Activated CD4-positive, alpha-beta T cell treated with anti-CD3 and anti-CD28 coated beads, Interleukin-10, Interleukin-2, amounts not matched to agents 100 ng/mL and 50 ng/mL, durations not matched to agents 16 hours and 8 hours (primary cell): ENCODE data around the gene MSRB2.

Experiments
- DNase-seq: peaks from one replicate; pipeline ENCODE4 v3.0.0-alpha.2; 2020

MSRB2 gene

DNA sequence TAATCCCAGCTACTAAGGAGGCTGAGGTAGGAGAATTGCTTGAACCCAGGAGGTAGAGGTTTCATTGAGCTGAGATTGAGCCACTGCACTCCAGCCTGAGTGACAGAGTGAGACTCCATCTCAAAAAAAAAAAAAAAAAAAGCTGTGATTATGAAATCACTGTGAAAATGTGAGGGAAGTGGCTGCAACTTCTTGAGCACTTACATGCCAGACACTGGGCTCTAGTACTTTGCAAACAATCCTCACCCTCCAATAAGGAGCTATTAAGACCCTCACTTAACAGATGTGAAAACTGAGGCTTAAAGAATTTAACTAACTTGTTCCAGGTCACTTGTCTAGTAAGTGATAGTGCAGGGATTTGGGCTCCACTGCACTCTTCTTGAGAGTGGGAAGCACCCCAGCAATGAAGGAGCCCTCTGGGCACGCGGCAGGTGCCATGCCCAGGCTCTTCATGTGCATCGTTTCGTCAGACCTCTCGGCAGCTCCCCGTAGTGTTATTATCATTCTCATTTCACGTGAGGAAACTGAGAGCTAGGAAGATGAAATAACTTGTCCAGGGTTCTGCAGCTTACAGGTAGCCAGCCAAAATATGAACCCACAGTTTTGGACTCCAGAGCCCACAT is 19.0 kb downstream of the MSRB2 start:
- no peak for DNase-seq

DNA sequence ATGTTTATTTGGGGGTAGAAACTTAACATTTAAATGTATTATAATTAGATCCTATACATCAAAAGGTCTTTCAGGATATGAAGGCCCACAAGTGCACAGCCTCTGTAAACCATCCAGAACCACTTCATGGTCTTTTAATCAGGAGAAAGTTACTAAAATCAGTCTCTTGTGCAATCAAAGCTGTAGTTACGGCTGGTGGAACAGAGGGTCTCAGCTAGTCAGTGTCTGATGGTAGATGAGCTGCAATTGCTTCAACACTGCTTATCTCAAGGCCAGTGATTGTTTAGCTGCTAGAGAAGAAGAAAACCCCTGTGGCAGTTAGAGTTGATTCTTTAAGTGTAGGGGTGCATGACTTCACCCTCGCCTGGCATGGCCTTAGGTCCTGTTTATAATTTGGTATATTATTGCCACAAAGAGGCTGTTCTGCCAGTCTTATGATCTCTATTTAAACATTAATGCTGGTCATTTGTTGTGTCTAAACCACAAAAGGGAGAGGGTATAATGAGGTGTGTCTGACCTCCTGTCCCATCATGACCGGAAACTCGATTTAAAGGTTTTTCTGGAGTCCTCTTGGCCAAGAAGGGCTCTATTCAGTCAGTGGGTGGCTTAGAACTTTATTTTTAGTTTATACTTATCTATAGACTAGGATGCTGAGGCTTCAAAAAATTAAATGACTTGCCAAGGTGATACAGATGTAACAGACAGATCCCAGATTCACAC is 21.3 kb downstream of the MSRB2 start:
- DNase-seq: no peak

DNA sequence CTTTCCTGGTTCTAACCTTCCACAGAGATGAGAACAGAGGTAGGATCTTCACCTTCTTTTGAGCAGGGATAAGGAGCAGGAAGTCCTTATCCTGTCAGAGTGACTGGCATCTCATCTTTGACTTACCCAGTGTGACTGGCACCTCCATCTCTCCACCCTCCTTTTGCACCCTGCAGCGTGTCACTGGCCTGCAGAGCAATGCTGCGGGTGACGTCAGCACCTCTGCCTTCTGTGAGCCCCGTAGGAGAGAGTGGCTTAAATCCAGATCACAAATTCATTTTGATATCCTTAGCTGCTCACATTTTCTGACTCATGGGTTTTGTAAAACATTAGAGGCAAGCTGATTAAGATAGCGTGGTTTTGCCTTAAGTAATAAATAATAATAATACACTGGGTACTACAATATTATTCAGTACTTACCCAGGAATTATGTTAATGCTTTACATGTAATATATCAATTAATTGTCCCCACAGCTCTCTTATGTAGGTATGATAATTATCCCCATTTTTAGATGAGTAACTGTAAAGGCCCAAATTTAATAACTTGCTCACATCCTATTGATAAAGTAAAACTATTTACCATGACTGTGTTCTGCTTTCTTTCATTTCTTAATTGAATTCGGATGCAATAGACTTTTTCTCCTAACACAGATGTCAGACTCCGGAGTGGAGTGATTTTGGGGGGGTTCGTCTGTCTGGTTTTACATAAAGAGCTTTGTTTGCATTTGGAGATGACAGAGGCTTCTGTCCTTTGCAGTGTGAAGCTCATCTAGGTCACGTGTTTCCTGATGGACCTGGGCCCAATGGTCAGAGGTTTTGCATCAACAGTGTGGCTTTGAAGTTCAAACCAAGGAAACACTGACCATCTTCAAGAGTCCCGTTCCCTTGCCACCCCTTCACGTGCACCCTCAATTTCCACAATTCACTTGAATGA is 24.9 kb downstream of the MSRB2 start:
- DNase-seq: no peak

DNA sequence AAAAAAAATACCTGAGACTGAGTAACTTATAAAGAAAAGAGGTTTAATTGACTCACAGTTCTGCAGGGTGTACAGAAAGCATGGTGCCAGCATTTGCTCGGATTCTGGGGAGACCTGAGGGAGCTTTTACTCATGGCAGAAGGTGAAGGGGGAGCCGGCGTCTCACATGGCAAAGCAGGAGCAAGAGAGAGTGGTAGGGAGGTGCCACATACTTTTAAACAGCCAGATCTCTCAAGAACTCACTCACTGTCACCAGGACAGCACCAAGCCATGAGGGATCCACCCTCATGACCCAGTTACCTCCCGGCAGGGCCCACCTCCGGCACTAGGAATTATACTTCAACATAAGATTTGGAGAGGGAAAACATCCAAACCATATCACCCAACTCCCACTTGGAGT is 25.8 kb downstream of the MSRB2 start:
- no peak for DNase-seq

DNA sequence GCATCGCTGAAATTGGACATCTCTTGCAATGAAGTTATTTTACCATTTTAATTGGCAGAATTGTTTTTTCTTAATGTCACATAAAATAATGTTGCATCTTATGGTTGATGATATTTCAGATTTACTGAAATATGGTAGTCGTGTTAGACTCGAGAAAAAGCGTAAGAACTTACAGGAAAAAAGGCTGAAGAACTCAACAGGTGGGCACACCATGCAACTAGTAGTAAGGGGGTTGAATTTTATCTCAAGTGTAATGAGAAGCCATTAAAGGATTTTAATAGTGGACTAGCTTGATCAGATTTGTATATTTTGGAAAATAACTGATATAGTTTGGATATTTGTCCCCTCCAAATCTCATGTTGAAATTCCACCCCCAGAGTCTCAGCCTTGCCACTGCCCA is 41.1 kb downstream of the MSRB2 start:
- no peak for DNase-seq

DNA sequence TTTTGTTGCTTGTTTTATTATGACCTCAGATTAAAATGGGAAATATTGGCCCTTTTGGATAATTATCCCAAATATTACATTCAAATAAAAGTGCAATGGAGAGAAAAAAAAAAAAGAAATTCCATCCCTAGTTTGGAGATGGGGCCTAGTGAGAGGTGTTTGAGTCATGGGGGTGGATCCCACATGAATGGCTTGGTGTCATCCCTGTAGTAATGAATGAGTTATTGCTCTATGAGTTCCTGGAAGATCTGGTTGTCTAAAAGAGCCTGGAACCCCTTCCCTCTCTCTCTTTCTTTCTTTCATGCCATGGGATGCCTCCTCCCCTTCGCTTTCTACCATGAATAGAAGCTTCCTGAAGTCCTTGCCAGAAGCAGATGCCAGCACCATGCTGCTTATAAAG is 44.3 kb downstream of the MSRB2 start:
- no peak for DNase-seq

DNA sequence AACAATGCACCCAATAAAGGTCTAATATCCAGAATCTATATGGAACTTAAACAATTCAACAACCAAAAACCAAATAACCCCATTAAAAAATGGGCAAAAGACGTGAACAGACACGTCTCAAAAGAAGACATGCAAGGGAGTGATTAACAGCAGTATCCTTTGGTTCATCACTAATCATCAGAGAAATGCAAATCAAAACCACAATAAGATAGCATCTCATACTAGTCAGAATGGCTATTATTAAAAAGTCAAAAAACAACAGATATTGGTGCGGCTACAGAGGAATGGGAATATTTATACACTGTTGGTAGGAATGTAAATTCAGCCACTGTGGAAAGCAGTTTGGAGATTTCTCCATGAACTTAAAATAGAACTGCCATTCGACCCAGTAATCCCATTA is 46.6 kb downstream of the MSRB2 start:
- DNase-seq: no peak

DNA sequence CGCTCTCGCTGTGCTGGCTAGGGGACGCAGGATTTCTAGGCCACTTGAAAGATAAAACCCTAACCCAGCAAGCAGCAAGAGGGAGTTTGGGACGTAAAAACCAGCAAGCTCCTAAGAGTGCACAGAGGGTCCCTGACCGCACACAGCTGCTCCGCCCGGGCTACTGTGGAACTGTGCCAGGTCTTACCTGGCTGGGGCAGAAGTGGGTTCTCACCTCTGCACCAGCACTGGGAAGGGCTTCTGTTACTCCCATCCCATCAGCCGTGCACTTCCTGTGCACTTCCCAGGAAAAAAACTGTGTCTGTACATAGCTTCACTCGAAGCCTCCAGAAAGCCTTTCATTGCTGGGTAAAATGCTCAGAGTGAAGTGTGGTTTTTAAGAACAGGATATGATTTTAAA is 50.9 kb downstream of the MSRB2 start:
- no peak for DNase-seq

DNA sequence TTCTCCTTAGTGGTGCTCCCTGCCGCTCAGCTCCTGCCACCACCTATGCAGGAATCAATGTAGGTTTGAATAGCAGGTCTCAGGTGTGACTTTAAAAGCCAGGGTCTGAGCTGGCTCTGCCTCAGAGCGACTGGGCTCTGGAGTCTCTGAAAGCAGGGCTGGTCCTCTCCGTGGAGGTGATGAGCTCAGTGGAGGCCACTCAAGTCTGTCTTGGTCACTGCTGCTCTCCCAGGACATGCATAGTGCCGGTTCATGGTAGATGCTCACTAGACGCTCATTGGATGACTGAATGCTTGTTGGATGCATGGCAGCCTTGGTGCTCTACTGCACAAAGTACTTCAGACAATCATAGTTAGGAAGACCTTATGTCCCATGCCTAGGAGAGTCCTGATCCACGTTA is 51.7 kb downstream of the MSRB2 start:
- no peak for DNase-seq

DNA sequence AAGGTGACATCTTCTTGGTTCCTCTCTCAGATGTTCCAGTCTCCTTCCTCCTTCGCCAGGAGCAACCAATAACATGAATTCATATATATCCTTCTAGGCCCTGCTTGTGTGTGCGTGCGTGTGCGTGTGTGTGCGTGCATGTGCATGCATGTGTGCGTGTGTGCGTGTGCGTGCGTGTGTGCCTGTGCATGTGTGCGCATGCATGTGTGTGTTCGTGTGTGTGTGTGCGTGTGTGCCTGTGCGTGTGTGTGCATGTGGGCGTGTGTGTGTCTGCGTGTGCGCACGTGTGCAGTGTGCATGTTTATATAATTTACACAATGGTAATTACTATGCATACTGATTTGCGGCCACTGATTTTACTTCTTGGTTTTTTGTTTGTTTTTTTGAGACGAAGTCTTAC is 52.8 kb downstream of the MSRB2 start:
- DNase-seq: no peak

DNA sequence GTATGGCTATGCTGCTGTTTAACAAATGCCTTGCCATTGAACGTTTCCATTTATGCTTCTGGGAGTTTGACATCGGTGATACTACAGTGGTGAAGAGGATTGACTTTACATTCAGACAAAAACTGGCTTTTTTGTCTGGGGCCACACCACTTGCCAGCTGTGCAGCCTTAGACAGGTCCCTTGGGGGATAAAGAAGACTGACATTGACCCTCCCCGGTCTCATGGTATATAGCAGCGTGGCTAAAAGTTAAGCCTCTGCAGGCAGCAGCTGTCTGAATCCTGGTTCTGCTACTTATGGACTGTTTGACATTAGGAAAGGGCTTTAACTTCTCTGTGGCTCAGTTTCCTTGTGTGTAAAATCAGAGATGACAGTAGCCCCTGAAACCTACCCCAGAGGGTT is 54.7 kb downstream of the MSRB2 start:
- no peak for DNase-seq

DNA sequence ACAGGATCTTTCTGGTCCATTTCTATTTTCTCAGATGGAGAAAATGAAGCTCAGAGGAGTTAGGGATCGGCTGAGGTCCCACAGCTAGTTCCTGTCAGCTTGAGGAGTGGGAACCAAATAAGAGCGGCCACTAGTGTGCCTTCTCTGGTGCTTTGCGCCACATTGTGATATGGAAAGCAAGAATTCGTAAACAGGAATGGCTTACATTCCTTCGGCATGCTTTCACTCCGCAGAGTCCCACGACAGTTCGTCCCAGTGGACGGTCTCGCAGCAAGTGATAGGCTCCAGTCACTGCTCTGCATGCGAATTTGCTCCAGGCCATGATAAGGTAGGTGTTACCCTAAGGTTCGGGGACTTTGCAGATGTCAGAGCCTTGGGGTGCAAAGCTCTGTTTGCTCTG is 55.2 kb downstream of the MSRB2 start:
- DNase-seq: no peak

DNA sequence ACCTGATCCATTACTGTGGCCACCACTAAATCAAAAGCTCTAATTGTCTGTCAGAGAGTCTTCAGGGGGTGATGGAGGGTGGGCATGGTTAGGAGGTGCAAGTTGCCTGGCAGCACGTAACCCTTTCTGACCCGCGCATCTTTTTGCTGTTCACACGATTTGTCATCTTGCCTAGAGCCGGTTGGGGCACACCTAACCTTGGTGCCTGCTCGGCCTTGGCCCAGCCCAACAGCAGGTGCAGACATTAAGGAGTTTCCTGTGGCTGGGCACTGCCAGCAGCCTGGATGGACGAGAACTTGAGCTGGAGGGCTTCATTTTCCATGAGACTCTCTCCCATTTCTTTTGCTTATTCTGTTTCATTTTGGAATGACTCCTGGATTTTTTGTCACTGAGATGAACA is 55.7 kb downstream of the MSRB2 start:
- no peak for DNase-seq

DNA sequence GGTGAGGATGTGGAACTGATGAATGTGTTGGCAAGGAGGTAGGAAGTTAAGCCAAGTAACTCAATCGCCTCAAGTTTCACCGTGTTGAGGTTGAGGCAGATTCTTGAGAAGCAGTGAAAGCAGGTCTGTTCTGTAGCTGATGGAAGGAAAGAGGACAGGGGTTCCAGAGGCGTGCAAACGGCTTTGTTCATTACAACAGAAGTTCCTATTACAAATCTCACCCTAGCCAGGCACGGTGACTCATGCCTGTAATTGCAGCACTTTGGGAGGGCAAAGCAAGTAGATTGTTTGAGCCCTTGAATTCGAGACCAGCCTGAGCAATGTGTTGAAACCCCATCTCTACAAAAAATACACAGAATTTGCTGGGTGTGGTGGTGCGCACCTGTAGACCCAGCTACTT is 59.8 kb downstream of the MSRB2 start:
- DNase-seq: no peak

DNA sequence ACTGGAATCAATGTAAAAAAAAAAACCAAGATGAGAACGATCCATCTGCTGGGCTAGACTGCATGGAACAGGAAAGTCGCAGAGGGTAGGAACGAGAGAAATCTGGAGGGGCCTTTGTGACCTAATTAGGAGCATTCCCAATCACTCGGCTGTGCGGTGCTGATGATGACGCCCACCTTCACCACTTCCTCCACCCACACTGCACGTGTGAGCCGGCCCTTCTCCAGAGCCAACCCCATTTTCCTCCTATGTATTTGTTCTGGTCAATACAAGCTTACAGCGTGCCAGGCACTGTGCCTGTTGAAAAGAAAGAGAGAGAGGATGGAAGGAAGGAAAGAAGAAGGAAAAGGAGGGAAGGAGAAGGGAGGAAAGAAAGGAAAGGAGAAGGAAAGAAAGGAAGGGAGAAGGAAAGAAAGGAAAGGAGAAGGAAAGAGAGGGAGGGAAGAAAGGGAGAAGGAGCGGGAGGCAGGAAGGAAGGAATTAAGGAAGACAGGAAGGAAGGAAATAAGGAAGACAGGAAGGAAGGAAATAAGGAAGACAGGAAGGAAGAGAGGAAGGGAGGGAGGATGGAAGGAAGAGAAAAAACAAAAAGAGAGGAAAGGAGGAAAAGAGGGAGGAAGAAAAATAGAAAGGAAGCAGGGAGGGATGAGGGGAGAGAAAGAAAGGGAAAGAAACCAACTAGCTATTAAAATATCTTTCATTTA is 61.2 kb downstream of the MSRB2 start:
- DNase-seq: no peak

DNA sequence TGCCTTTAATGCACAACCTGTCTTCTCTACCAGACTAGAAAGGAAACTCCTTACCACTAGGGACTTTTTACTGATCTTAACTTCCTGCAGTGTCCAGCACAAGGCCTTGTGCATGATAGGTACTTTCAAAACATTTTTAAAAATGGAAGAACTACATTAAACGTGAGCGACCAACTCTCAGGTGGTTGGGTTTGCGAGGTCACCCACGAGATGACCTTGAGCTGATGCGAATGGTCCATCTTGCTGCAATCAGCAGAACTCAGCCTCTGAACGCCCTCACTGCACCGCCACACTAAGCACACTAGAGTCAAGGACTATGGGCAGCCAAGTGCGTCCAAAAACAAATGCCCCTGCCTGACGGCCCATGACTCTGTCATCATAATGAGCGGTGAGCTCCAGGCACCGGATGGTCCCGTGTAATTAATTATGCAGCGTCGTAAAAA is 61.9 kb downstream of the MSRB2 start:
- DNase-seq: no peak

DNA sequence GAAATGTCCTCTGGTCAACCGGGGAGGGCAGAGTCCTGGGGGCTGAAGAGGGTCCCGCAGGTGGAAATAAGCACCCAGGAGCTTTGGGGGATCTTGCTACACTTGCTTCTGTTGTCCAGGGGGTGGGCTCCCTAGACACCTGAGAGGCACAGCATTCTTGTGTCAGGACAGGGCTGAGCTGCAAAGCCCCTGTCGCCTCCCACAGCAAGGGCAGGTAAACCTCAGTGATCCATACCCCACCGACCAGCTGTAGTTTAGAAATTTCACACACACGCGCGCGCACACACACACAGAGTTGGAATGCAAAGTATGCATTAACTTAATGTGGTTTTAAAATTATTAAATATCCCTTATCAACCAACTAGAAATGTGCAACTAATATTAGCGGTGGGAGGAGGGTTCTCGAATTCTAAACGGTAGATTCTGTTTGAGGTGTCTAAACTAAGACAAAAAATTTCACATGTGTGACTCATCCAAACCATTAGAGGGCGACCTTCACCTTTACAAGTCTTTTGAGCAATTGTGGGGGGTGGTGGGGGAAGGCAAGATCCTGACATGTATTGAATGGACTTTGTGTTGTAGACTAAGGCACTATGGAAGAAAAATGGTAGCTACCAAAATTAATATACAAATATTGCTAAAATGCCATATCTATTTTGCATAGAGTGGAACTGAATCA is 62.5 kb downstream of the MSRB2 start:
- DNase-seq: peak; percentile 38

DNA sequence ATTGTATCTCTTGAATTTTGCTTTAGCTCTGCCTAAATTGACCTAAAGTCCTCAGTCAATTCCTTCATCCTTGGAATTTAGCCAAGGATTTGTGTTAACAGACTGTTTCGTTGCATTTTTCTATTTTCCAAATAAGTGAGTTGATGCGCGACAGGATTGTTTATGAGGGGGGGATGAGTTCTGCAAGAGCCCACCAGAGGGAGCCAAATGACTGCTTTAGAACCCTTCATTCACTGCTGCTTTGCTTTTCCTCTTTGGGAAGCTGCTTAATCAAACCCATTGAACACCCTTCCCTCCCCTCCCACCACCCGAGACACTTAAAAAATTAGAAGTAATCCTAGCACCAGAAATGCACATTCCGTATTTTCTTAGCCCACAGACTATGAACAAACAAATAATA is 63.0 kb downstream of the MSRB2 start:
- peak; percentile 51 for DNase-seq

DNA sequence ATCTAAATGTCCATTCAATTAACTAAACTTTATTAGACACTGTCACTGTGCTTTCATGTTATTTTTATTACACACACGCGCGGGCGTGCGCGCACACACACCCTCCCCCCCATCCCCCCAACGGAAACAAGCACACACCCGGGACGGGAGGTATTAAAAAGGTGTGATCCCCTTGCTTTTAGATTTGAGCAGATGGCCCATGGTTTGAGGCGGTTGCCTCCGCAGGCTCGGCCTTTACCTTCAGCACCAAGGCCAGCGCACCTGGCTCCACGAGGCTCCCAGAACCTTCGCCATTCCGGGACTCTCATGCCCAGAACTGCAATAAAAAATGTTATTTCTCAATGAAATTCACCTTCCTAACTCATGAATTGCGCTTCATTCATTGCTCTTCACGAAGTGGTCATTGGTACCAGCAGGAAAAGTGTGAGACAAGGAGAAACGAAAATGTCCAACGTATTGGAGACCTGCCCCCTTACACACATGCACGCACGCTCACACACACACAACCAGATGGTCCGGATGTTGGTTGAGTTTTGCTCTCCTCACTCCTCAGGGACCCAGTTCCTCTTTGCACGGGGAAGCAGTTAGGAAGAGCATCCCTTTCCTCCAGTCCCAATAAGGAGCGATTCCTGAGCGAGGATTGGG is 76.0 kb downstream of the MSRB2 start:
- DNase-seq: no peak
